NCI-H2227 (cell line): ENCODE results near the gene PPCDC.

Experiments used
- DNase-seq: peaks from one replicate; lab custom pipeline; 2025; ENCODE audit not compliant: unreplicated experiment; lab: John Stamatoyannopoulos, UW

The PPCDC gene

GRCh38 chr15:75008629-75009326 lies 14.6 kb upstream of the PPCDC start:
- DNase-seq, result no peak

- DNase-seq, result no peak
Observed at GRCh38 chr15:75016431-75016830, 7.0 kb upstream of the PPCDC start.

- no peak for DNase-seq
Observed at GRCh38 chr15:75019916-75020315, 3.5 kb upstream of the PPCDC start.

DNA sequence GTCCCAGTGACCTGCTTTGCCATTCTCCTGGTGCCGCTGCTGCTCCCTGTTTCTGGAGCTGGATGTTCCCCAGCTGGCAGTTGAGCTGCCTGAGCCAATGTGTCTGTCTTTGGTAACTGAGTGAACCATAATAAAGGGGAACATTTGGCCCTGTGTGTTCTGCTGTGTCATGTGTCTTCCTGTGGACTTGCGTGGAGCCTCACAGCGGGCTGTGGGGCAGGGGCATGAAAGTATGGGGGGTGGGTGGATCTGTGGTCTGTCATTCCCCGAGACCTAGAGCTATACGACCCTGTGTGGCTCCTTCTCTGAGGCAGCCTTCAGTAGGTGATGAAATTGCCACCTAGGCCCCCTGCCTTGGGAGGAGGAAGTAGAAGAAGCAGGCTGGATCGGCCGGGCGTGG lies 2.0 kb upstream of the PPCDC start:
- DNase-seq, result no peak

- no peak for DNase-seq
Observed at GRCh38 chr15:75022783-75023180, 608 bp upstream of the PPCDC start.

- peak; percentile 12 for DNase-seq
Observed at GRCh38 chr15:75023872-75024636, 664 bp downstream of the PPCDC start.

DNA sequence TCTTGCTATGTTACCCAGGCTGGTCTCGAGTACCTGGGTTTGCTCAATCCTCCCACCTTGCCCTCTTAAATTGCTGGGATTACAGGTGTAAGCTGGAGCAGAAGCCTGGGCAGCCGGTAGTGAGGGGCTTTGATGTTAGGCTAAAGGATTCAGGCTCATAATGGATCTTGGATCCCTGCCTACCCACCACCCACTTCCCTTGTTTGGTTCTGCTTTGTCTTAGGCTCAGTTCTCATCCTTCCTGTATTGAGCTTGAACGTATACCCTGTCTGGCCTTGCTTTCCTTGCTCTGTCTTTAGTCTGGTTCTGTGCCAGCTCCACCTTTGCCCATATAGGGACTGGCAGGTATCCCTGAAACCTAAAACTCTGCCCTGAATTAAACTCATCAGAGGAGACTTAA lies 1.7 kb downstream of the PPCDC start:
- no peak for DNase-seq

GRCh38 chr15:75025548-75026260 lies 2.3 kb downstream of the PPCDC start:
- no peak for DNase-seq

DNA sequence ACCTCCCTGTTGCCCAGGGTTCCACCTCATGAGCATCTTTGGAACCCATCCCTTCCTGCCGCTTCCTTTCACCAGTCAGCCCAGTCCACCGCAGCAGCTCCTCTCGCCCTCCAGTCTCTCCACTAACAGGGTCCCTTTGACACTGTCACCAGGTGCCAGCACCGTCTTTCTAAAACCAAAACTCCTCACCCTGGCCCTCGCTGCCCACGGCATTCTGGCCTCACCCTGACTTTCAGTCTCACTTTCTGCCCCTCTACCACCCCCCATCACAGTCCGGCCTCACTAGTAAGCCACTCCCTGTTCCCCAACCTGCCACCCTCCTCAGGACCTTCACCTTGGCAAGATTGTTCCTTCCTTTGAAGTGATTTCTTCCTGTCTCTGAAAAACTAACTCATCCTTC lies 4.2 kb downstream of the PPCDC start:
- DNase-seq, result no peak

DNA sequence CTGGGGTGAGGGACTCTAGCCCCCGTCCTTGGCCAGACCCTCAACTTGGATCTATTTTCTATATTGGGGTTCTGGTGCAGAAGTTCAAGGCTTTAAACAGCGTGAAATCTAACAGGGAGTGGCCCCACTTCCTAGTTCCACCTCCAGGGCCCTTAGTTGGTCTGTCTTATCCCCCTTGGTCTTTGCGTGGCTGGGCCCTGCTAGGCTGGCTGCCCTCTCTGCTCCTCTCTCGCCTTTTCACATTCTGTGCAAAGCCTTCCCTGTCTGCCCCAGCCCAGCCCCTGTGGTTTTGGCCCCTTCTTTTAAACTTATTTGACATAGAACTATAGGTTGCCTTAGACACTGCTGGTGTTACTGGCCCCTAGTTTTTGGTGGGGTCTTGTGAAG lies 5.6 kb downstream of the PPCDC start:
- DNase-seq, result no peak

- DNase-seq, result peak; percentile 82
Observed at GRCh38 chr15:75029378-75030022, 6.1 kb downstream of the PPCDC start.

DNA sequence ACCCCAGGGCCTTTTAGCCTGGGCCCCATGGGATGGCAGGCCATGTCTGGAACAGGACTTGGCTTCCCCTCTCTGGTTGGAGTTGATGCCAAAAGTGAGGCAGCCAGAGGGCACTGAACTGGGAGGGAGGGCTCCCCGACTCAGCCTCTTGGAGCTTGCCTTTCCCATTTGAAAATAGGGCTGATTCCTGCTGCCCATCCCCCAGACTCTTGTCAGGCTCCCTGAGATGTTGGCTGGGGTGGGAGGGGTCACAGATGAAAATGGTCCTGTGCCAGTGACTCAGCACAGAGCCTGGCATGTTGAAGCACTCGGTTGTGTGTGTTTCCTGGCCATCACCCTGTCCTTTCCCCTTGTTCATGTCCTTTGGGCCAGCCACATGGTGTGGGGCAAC lies 6.6 kb downstream of the PPCDC start:
- no peak for DNase-seq

DNA sequence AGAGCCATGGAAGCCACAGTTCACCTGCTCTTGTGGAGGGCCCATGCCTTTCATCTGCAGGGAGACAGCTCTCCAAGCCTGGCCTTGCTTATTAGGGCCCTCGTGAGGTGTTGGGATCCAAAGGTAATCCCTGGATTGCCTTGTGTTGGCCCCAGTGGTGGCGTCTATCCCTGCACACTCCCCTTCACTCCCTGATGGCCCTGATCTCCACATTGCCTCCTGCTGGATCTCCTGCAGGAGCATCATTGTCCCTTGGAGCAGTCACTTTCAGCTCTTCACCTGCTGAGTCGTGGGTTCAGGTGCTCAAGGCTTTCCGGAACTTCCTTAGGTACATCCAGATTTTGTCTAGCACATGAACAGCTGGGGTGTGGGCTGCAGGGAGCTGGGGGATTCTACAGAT lies 7.0 kb downstream of the PPCDC start:
- no peak for DNase-seq

DNA sequence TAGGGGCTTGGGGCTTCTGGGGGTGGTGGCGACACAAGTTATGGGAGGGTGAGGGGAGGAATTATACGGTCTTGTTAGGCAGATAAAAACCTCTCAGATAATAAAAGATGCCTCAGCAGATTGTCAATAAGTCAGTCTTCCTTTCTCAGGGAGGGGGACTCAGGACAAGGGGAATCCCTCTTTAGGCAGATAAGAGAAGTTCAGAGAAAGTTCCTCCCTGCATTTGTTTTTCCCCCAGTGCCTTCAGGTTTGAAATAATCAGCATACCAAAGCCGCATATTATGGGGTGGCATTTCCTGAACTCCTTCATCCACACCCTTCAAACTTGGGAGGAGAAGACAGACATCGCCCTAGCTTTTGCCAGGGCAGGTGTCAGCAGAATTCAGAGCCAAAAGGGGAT lies 8.5 kb downstream of the PPCDC start:
- DNase-seq, result no peak

DNA sequence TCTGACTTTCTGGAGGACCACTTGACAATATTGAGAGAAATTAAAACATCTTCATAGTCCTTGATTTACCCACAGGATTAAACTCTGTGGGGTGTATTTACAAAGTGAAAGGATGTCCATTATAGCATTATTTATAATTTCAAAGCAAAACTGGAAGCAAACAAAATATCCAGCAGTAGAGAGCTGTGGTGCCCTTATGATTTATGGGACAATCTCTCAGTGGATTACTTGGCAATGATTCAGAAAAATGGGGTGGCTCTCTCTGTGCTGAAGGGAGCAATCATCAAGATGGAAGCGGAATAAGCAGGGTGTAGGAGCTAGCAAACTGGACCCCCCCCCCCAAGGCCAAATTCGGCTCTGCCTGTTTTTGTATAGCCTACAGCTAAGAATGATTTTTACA lies 9.0 kb downstream of the PPCDC start:
- no peak for DNase-seq

- DNase-seq, result no peak
Observed at GRCh38 chr15:75033809-75034208, 10.4 kb downstream of the PPCDC start.

- no peak for DNase-seq
Observed at GRCh38 chr15:75034615-75035014, 11.2 kb downstream of the PPCDC start.

- no peak for DNase-seq
Observed at GRCh38 chr15:75036212-75036616, 12.8 kb downstream of the PPCDC start.

DNA sequence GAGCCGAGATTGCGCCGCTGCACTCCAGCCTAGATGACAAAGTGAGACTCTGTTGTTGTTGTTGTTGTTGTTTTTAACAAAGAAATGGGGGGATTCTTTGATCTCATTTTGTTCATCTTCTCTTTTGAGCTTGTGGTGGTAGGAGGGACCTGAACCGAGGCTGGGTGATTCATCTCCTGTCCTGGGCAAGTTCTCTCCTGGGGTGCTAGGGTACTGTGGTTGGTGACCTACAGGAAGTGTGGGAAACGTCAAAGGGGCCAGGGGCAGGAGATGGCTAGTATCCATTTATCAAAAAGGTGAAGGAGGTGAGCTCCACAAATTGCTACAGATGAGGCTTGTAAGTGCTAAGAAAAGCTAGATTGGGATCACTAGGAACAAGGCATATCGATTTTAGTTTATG lies 14.3 kb downstream of the PPCDC start:
- DNase-seq, result no peak

DNA sequence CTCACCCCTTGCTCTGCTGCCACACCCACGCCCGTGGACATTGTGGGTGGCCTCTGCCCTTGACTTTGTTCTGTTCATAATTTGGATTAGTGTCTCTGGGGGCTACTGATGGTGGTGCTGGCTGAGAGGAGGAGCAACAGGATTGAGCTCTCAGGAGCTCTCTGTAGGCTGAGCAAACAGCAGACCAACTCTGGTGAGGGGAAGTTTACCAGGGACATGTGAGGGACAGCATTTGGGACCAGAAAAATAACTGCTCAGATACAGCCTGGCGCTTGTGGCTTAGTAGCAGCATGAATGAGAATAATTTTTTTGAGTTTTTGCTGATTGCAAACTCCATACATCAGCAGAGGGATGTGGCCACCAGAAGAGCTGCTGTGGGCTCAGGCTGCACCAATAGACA lies 14.8 kb downstream of the PPCDC start:
- DNase-seq, result no peak

DNA sequence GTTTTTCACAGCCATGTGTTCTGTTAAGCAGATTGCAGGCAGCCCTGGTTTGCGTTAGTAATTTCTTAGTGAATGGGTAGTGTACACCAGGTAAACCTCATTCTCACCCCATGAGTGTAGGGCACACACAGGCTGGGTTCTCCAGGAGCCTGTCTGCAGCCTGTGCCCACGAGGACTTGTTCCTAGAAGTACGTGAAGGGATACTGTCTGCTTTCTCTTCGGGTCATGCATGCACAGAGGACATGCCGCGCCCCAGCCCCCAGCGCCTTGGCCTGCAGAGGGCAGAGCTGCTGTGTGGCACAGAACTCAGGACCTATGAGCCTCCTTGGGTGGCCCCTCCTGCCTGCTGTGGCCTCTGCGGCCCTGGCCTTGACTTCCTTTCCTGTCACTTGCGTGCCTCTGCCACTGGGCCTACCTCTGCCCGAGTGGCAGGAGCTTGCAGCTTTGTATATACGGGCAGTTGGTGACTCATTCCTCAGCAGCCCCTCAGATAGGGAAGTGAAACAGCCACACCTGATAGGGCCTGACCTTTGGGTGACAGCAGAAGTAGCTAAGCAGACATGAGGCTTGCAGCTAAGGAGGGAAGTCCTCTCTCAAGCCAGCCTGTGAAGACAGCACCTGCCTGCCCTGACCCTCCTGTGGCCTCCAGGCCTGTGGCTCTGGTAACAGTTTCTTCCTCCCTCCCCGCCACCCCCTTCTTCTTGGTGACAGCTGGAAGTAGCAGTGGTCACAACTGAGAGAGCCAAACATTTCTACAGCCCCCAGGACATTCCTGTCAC lies 19.5 kb downstream of the PPCDC start:
- no peak for DNase-seq
